ENCODE results near the gene BDH2. TPM values are rescaled to one million over a fixed set of nuclear protein-coding genes. Genes with fewer than 3 reads are reported as not detected.

Gene BDH2
- total RNA-seq, 2 donors from 2014 or later, result 32.8 to 36.4 TPM

DNA sequence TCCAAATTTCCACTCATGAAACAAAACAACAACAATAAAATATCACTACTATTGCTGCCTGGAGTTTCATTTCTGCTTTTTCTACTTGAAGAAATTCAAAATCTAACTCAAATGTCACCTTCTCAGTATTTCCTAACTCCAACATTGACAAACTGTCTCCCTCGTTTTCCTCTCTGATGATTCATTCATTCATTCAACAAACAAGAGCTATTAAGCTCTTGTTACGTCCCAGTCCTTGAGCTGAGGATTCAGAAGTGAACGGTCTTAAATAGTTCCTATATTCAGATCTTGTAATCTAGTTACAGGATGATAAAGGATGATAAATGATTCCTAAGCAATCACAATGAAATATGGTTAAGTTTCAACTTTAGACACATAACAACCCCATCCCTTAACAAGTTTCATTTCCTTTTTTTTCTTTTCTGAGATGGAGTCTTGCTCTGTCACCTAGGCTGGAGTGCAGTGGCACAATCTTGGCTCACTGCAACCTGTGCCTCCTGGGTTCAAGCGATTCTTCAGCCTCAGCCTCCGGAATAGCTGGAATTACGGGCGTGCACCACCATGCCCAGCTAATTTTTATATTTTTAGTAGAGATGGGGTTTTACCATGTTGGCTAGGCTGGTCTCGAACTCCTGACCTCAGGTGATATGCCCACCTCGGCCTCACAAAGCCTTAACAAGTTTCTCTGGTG lies 24.7 kb downstream of the BDH2 start:
- DNase-seq (ENCODE audit: low spot score), result no peak
- peaks cover 4% of the 10 kb centered on the region for H3K36me3 ChIP-seq
- no peak overlapping the region for H3K27ac ChIP-seq
- TF ChIP-seq, protein P1, sequence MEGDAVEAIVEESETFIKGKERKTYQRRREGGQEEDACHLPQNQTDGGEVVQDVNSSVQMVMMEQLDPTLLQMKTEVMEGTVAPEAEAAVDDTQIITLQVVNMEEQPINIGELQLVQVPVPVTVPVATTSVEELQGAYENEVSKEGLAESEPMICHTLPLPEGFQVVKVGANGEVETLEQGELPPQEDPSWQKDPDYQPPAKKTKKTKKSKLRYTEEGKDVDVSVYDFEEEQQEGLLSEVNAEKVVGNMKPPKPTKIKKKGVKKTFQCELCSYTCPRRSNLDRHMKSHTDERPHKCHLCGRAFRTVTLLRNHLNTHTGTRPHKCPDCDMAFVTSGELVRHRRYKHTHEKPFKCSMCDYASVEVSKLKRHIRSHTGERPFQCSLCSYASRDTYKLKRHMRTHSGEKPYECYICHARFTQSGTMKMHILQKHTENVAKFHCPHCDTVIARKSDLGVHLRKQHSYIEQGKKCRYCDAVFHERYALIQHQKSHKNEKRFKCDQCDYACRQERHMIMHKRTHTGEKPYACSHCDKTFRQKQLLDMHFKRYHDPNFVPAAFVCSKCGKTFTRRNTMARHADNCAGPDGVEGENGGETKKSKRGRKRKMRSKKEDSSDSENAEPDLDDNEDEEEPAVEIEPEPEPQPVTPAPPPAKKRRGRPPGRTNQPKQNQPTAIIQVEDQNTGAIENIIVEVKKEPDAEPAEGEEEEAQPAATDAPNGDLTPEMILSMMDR (IDR thresholded peaks at IDR 0.05), result no peak
- no peaks in the 10 kb centered on the region for H3K9me3 ChIP-seq
- no peak overlapping the region for H3K4me3 ChIP-seq
- H3K4me1 ChIP-seq, result peaks cover 0 to 15% of the 10 kb centered on the region in 2 donors
- no peaks in the 10 kb centered on the region for H3K27me3 ChIP-seq

DNA sequence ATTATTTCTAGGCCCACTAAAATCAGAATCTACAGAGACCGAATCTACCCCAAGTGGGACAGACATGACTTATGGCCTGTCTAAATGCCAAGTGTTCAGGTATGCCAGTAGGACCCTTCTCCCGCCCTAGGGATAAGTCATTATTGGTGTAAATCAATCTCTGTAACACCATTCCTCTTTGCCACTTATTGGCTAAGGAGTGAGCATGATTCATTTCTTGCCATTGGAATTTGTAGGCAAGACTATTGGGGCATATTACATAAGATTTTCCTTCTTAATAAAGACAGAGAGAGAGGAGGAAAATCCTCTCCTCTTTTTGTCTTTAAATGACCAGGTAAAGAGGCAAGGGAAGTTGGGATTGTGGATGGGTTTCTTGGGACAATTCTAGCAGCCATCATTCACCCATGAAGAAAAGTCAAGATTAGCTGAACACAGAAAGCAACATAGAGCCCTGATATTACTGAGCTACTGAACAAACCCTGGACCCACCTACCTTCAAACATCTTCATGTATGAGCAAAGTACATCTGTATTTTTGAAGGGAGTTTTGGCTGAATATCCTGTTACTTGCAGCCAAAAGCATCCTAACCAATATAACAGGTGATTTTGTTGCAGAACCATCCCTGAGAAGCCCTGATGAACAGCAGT lies 25.7 kb downstream of the BDH2 start:
- H3K27me3 ChIP-seq, result no peaks in the 10 kb centered on the region
- TF ChIP-seq, protein P1 (IDR thresholded peaks at IDR 0.05), result no peak
- H3K9me3 ChIP-seq, result no peaks in the 10 kb centered on the region
- H3K4me3 ChIP-seq, result no peak overlapping the region
- H3K36me3 ChIP-seq, result peaks cover 4% of the 10 kb centered on the region
- H3K27ac ChIP-seq, result no peak overlapping the region
- DNase-seq (ENCODE audit: low spot score), result no peak
- H3K4me1 ChIP-seq, result peaks cover 0 to 15% of the 10 kb centered on the region in 2 donors

DNA sequence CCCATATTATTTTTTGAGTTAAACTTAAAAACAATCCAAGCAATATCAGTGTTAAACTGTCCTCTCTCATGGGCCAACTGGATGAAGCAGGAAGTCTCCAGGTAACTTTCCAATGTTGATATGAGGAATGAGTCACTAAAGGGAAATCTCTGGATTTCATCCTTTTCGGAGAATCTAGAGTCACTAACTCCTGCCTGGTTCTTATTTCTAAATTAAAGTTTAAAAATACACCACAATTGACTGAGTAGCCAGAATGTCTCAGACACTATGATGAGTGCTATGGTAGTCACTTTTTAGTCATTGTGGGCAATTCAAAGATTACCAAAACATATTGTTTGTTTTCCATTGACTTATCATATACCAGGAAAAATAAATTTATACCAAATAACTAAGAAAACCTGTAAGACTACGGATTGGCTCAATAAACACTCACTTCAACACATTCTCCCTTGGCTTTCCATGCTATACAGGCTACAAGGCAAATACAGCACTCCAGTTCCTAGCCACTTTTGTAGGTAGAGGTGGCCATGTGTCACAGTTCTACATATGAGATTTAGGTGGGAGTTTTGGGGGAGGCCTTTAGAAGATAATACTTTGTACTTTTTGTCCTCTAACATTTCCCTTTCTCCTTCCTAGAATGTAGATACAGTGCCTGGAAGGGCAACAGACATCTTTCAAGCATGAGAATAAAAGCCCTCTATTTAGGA lies 31.6 kb downstream of the BDH2 start:
- no peaks in the 10 kb centered on the region for H3K4me1 ChIP-seq
- peaks cover 4% of the 10 kb centered on the region for H3K36me3 ChIP-seq
- TF ChIP-seq, protein P1 (IDR thresholded peaks at IDR 0.05), result no peak
- no peak overlapping the region for H3K27ac ChIP-seq
- no peaks in the 10 kb centered on the region for H3K9me3 ChIP-seq
- DNase-seq (ENCODE audit: low spot score), result no peak
- H3K4me3 ChIP-seq, result no peak overlapping the region
- H3K27me3 ChIP-seq, result no peaks in the 10 kb centered on the region

DNA sequence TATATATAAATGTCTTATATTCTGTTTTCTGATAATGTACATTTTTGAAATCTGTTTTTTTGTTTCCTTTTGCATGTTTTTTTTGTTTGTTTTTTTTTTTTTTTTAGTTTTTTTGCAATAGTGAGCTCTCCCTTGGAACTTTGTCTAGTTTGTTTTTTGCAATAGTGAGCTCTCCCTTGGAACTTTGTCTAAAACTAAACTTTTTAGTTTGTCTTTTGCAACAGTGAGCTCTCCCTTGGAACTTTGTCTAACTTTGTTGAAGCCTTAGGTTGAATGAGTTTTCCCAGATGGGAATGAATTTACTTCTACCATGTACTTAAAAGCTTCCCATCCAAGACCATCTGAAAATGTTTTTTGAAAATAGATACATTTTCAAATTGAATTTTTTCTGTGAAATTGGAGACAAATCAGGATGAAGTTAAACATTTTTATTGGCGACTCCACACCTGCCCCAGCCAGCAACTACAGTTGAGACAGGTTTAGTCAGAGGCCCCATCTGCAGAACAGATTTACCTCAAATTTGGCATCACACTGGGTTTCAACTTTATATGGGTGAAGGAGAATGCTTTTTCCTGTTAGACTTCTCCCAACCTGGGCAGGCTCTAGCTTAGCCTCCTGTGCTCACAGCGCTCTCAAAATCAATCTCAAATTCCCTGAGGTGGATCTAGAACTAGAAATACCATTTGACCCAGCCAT lies 39.0 kb downstream of the BDH2 start:
- Histone ChIP-seq H3K4me3 (no peak overlapping the region), H3K36me3 (peaks cover 5% of the 10 kb centered on the region), H3K27ac (no peak overlapping the region), H3K27me3 (no peaks in the 10 kb centered on the region), H3K9me3 (no peaks in the 10 kb centered on the region), H3K4me1 (no peaks in the 10 kb centered on the region)
- no peak for DNase-seq (ENCODE audit: low spot score)
- TF ChIP-seq, protein P1 (IDR thresholded peaks at IDR 0.05), result no peak

DNA sequence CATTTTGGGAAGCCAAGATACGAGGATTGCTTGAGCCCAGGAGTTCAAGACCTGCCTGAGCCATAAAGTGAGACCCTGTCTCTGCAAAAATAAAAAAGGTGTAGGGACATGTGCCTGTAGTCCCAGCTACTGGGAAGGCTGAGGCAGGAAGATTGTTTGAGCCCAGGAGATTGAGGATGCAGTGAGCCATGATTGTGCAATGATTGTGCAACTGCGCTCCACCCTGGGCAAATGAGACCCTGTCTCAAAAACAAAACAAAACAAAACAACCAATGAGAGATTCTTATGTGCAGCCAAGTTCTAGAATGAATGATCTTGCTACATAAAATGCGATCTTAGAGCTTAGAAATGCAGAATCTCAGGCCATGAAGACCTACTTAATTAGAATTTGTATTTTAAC lies 45.6 kb downstream of the BDH2 start:
- peak; percentile 72 for DNase-seq (ENCODE audit: low spot score)
- Histone ChIP-seq H3K9me3 (no peaks in the 10 kb centered on the region), H3K4me3 (no peak overlapping the region), H3K36me3 (peaks cover 5% of the 10 kb centered on the region), H3K27ac (no peak overlapping the region), H3K4me1 (no peaks in the 10 kb centered on the region), H3K27me3 (no peaks in the 10 kb centered on the region)
- TF ChIP-seq, protein P1 (IDR thresholded peaks at IDR 0.05), result no peak

All from right atrium auricular region (tissue), 2 donors.